DOHH2 (cell line): Measurements from ENCODE around the gene COL18A1.

Experiments used
- H3F3A ChIP-seq: fragments of 200-600 bp; sonication (generic), shearing (Covaris generic); 2 replicates; pipeline ENCODE4 v1.6.0; 2016; ENCODE audit warnings: antibody characterized with exemption, mild to moderate bottlenecking; ENCODE audit not compliant: control insufficient read depth, insufficient read depth
- H3K27ac ChIP-seq: fragments of 200-600 bp; sonication (generic); 2 replicates; pipeline ENCODE4 v1.5.1; 2014; ENCODE audit warnings: low read depth, mild to moderate bottlenecking, low read length, moderate library complexity
- H3K27me3 ChIP-seq: fragments of 200-600 bp; sonication (generic); 2 replicates; pipeline ENCODE4 v1.6.1; 2014; ENCODE audit warnings: mild to moderate bottlenecking, low read length, mixed read lengths; ENCODE audit not compliant: control insufficient read depth
- H3K36me3 ChIP-seq: fragments of 200-600 bp; sonication (generic); 2 replicates; pipeline ENCODE4 v1.6.1; 2014; ENCODE audit warnings: mild to moderate bottlenecking, low read length, moderate library complexity, mixed read lengths; ENCODE audit not compliant: control insufficient read depth
- H3K4me1 ChIP-seq: fragments of 200-600 bp; sonication (generic); 2 replicates; pipeline ENCODE4 v1.6.1; 2014; ENCODE audit warnings: mild to moderate bottlenecking, low read length, mixed read lengths; ENCODE audit not compliant: control insufficient read depth
- H3K4me2 ChIP-seq: fragments of 200-600 bp; sonication (generic); 2 replicates; pipeline ENCODE4 v1.6.0; 2014; ENCODE audit warnings: mild to moderate bottlenecking, low read length, moderate library complexity
- H3K4me3 ChIP-seq: fragments of 200-600 bp; sonication (generic); 2 replicates; pipeline ENCODE4 v1.5.1; 2014; ENCODE audit warnings: mild to moderate bottlenecking, low read length, mixed read lengths
- H3K79me2 ChIP-seq: fragments of 200-600 bp; sonication (generic); 2 replicates; pipeline ENCODE4 v1.6.1; 2014; ENCODE audit warnings: mild to moderate bottlenecking, low read length, mixed read lengths; ENCODE audit not compliant: control insufficient read depth
- H3K9me2 ChIP-seq: fragments of 200-600 bp; sonication (generic); replicated peaks from 2 replicates; pipeline ENCODE4 v1.6.1; 2014; ENCODE audit warnings: mild to moderate bottlenecking, low read length, mixed read lengths; ENCODE audit not compliant: control insufficient read depth
- H3K9me3 ChIP-seq: fragments of 200-600 bp; sonication (generic); 2 replicates; pipeline ENCODE4 v1.6.1; 2014; ENCODE audit warnings: antibody characterized with exemption, low read length, mixed read lengths; ENCODE audit not compliant: control insufficient read depth, insufficient read depth
- H4K20me1 ChIP-seq: fragments of 200-600 bp; sonication (generic); 2 replicates; pipeline ENCODE4 v1.6.0; 2014; ENCODE audit warnings: low read depth, mild to moderate bottlenecking, antibody characterized with exemption, low read length, moderate library complexity; ENCODE audit not compliant: control insufficient read depth, insufficient read depth
- EZH2phosphoT487 ChIP-seq: fragments of 200-600 bp; sonication (generic); IDR thresholded peaks from 2 replicates; pipeline ENCODE4 v1.6.1; 2017; ENCODE audit warnings: borderline replicate concordance, mild to moderate bottlenecking, antibody characterized with exemption, low read length, moderate library complexity, mixed read lengths
- TF ChIP-seq, protein P1 (sequence below): fragments of 200-600 bp; sonication (generic); IDR thresholded peaks from one replicate; pipeline ENCODE4 v1.5.1; 2014; ENCODE audit warnings: antibody characterized with exemption, mild to moderate bottlenecking, low read depth, low read length; ENCODE audit not compliant: poor library complexity, severe bottlenecking

COL18A1 gene

DNA sequence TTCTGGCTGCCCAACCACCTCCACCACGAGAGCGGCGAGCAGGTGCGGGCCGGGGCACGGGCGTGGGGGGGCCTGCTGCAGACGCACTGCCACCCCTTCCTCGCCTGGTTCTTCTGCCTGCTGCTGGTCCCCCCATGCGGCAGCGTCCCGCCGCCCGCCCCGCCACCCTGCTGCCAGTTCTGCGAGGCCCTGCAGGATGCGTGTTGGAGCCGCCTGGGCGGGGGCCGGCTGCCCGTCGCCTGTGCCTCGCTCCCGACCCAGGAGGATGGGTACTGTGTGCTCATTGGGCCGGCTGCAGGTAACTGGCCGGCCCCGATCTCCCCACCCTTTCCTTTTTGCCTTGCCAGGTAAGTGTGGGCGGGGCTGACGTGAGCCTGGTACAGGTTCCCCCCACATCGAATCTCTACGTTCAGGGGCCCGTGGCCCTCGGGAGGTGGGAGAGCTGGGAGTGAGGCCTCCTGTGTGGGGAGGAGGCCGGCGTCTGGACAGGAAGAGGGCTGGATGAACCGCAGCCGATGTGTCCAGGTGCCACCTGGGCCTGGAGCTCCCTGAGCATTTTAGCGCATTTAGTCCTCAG, 51.7 kb downstream of the COL18A1 start:
- peaks cover 35% of the 10 kb centered on the region for H3K9me3 ChIP-seq
- no peaks in the 10 kb centered on the region for H3K36me3 ChIP-seq
- H3K27ac ChIP-seq = no peak overlapping the region
- no peaks in the 10 kb centered on the region for H3K4me1 ChIP-seq
- H4K20me1 ChIP-seq = no peaks in the 10 kb centered on the region
- H3K79me2 ChIP-seq = no peaks in the 10 kb centered on the region
- H3K9me2 ChIP-seq = no peaks in the 10 kb centered on the region
- no peak overlapping the region for H3K4me3 ChIP-seq
- H3F3A ChIP-seq = peaks cover 12% of the 10 kb centered on the region
- H3K27me3 ChIP-seq = no peaks in the 10 kb centered on the region
- H3K4me2 ChIP-seq = no peak overlapping the region
- TF ChIP-seq EZH2phosphoT487 = no peak
- TF ChIP-seq, protein P1, sequence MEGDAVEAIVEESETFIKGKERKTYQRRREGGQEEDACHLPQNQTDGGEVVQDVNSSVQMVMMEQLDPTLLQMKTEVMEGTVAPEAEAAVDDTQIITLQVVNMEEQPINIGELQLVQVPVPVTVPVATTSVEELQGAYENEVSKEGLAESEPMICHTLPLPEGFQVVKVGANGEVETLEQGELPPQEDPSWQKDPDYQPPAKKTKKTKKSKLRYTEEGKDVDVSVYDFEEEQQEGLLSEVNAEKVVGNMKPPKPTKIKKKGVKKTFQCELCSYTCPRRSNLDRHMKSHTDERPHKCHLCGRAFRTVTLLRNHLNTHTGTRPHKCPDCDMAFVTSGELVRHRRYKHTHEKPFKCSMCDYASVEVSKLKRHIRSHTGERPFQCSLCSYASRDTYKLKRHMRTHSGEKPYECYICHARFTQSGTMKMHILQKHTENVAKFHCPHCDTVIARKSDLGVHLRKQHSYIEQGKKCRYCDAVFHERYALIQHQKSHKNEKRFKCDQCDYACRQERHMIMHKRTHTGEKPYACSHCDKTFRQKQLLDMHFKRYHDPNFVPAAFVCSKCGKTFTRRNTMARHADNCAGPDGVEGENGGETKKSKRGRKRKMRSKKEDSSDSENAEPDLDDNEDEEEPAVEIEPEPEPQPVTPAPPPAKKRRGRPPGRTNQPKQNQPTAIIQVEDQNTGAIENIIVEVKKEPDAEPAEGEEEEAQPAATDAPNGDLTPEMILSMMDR = no peak

DNA sequence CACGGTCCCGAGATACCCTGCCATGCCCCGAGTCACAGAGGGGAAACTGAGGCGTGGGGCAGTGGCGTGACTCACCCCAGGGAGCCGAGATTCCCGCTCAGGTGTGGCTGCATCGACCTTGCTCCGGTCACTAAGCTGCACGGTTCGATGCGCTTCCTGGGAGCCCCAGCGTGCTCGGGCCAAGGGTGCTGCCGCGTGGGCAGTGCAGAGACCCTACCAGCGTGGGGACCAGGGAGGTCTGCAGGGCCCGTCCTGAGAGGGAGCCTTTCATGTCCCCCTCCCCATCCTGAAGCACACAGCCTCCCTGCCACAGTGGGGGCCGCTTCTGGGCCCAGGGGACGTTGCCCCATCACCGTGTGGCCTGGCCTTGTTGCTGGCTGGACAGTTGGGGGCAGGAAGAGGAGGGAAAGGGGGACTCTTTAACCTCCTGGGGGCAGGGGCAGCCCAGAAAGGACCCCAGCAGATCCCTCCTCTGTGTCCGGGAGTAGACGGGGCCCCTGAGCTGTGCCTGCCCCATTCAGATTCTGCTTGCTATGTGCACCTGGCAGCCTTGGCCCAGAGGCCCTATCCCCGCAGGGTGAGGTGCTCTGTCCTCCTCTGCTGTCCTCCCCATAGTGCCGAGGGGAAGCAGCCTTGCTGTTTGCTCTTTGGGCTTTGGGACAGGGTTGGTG, 52.3 kb downstream of the COL18A1 start:
- H3K36me3 ChIP-seq = no peaks in the 10 kb centered on the region
- no peaks in the 10 kb centered on the region for H3K9me2 ChIP-seq
- H4K20me1 ChIP-seq = no peaks in the 10 kb centered on the region
- no peak overlapping the region for H3K27ac ChIP-seq
- no peaks in the 10 kb centered on the region for H3K4me1 ChIP-seq
- H3K4me3 ChIP-seq = no peak overlapping the region
- H3F3A ChIP-seq = peaks cover 11% of the 10 kb centered on the region
- no peak for TF ChIP-seq EZH2phosphoT487
- TF ChIP-seq, protein P1 = no peak
- H3K9me3 ChIP-seq = peaks cover 31% of the 10 kb centered on the region
- no peaks in the 10 kb centered on the region for H3K27me3 ChIP-seq
- no peaks in the 10 kb centered on the region for H3K79me2 ChIP-seq
- no peak overlapping the region for H3K4me2 ChIP-seq

DNA sequence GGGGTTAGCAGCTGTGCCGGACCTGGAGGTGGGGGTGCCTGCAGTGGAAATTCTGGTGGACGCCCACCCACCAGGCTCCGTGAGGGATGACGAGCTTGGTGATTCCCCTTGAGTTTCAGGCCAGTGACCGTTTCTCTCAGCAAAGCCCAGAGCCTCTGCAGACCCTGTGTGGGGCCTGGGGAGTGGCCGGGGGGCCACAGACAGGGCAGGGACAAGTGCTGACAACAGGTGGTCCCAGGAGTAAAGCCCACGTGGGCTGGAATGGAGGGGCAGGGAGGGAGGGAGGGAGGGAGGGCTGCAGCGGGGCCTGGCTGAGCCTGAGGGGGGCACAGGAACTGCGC, 52.8 kb downstream of the COL18A1 start:
- Histone ChIP-seq H3K4me3 (no peak overlapping the region), H3K27me3 (no peaks in the 10 kb centered on the region), H3K36me3 (no peaks in the 10 kb centered on the region), H3K4me2 (no peak overlapping the region), H3K27ac (no peak overlapping the region), H3K4me1 (no peaks in the 10 kb centered on the region), H3F3A (peaks cover 6% of the 10 kb centered on the region), H4K20me1 (no peaks in the 10 kb centered on the region), H3K9me3 (peaks cover 26% of the 10 kb centered on the region), H3K79me2 (no peaks in the 10 kb centered on the region), H3K9me2 (no peaks in the 10 kb centered on the region)
- TF ChIP-seq, protein P1 = no peak
- no peak for TF ChIP-seq EZH2phosphoT487
